ENCODE measurements around the gene HOXC10.

GRCh38 chr12:53973236-53974042 lies 11.5 kb upstream of the HOXC10 start:
- no peak for TF ChIP-seq JUND (IDR thresholded peaks at IDR 0.05)
- no peak for TF ChIP-seq POLR2A (IDR thresholded peaks at IDR 0.05; ENCODE audit: borderline replicate concordance, extremely low read depth, insufficient read depth, insufficient read length)
- TF ChIP-seq POLR2AphosphoS5 (IDR thresholded peaks at IDR 0.05; ENCODE audit: low read depth, low read length) = 0 out of 2 replicates have a peak, but pooled peaks have one; percentile 18
